Activated CD4-positive, alpha-beta memory T cell treated with anti-CD3 and anti-CD28 coated beads for 36 hours (primary cell): ENCODE data around the gene CACYBP. TPM values are rescaled to one million over a fixed set of nuclear protein-coding genes. Genes with fewer than 3 reads are reported as not detected.
"Not testable (repeated sequence)": the region's sequence is repeated elsewhere in the genome, so short reads cannot be mapped to it uniquely, and the experiment has no call there.

Experiments
- CTCF ChIA-PET: fragments of 350-600 bp; sonication (Branson Sonifier 250); formaldehyde crosslinking; loops from one replicate; lab custom pipeline; 2021; ENCODE audit warnings: antibody characterized with exemption, inconsistent platforms; lab: Charles Lee
- POLR2A ChIA-PET: fragments of 350-600 bp; sonication (Branson Sonifier 250); formaldehyde crosslinking; loops from one replicate; lab custom pipeline; 2021; ENCODE audit warnings: antibody characterized with exemption; lab: Charles Lee
- DNase-seq: peaks from one replicate; pipeline ENCODE4 v3.0.0-alpha.2; 2020
- H3K27ac Mint-ChIP-seq: one replicate; pipeline ENCODE4 v1.8.0; 2021; ENCODE audit warnings: mixed read lengths
- H3K27me3 Mint-ChIP-seq: one replicate; pipeline ENCODE4 v1.8.0; 2021; ENCODE audit warnings: mixed read lengths
- H3K36me3 Mint-ChIP-seq: one replicate; pipeline ENCODE4 v1.8.0; 2021; ENCODE audit warnings: mixed read lengths
- H3K4me1 Mint-ChIP-seq: one replicate; pipeline ENCODE4 v1.8.0; 2021; ENCODE audit warnings: low read depth, mixed read lengths
- H3K4me3 Mint-ChIP-seq: one replicate; pipeline ENCODE4 v1.8.0; 2021; ENCODE audit warnings: mild to moderate bottlenecking, mixed read lengths
- H3K9me3 Mint-ChIP-seq: one replicate; pipeline ENCODE4 v1.8.0; 2021; ENCODE audit warnings: mixed read lengths
- intact Hi-C: fragments of 100-400 bp; cut with micrococcal nuclease; formaldehyde crosslinking; loops from one replicate; pipeline ENCODE4 v1.15.1; 2023
- total RNA-seq, 2 experiments: library from RNA; stranded (reverse); gene quantifications; one replicate each; pipeline ENCODE4 v1.2.3, GENCODE V29; 2021

CACYBP gene
- total RNA-seq, 2 experiments from 2014 or later, result 399 to 409 TPM

DNA sequence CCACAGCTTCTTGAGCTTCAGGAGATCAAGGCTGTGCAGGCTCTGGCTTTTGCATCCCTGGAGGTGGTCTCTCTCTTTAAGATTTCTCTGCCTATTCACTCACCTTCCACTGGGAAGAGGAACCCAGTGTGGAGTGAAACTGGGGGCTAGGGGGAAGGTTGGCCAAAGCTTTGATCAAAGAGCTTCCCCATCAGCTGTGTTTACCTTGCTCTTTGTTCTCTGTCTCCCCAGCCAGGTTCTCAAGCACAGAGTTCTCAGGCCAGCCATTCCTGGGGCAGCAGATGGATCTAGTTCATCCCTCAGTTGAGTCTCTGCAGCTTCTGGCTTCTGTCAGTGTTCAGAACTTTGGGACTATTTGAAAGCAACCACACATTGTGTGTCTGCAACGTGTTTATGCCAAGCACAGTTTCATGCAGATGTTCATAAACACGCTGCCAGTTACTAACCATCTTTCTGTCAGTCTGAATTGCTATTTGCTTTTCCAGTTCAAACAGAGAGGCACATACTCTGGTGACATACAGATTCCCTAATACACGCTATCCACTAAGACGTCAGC lies 40.7 kb downstream of the CACYBP start:
- H3K27me3 Mint-ChIP-seq, result peaks cover 2% of the 10 kb centered on the region
- no peaks in the 10 kb centered on the region for H3K4me1 Mint-ChIP-seq
- intact Hi-C loops, result no loop called here
- H3K9me3 Mint-ChIP-seq, result no peaks in the 10 kb centered on the region
- no peaks in the 10 kb centered on the region for H3K36me3 Mint-ChIP-seq
- no peak overlapping the region for H3K27ac Mint-ChIP-seq
- DNase-seq, result no peak
- ChIA-PET CTCF (interaction anchor here (1.5 to 1.7 kb wide), 2 partner anchors 11 to 85 kb away, joined by 5 read pairs; no protein-coding TSS in a partner anchor), POLR2A (interaction anchor here (0.5 kb wide), 1 partner anchor 42 kb away, joined by 3 read pairs; no protein-coding TSS in a partner anchor)
- no peak overlapping the region for H3K4me3 Mint-ChIP-seq

GRCh38 chr1:175042650-175043049 lies 42.9 kb downstream of the CACYBP start:
- ChIA-PET CTCF (interaction anchor here (1.0 to 1.1 kb wide), 2 partner anchors 83 to 109 kb away, joined by 3 read pairs; no protein-coding TSS in a partner anchor), POLR2A (no interaction called here)
- DNase-seq, result no peak
- Mint-ChIP-seq H3K4me3 (no peak overlapping the region), H3K36me3 (no peaks in the 10 kb centered on the region), H3K9me3 (no peaks in the 10 kb centered on the region), H3K4me1 (no peaks in the 10 kb centered on the region), H3K27me3 (peaks cover 2% of the 10 kb centered on the region), H3K27ac (no peak overlapping the region)
- intact Hi-C loops, result no loop called here

- peaks cover 4% of the 10 kb centered on the region for H3K27me3 Mint-ChIP-seq
- H3K4me1 Mint-ChIP-seq, result no peaks in the 10 kb centered on the region
- no peak overlapping the region for H3K4me3 Mint-ChIP-seq
- ChIA-PET CTCF (no interaction called here), POLR2A (no interaction called here)
- H3K9me3 Mint-ChIP-seq, result no peaks in the 10 kb centered on the region
- no peaks in the 10 kb centered on the region for H3K36me3 Mint-ChIP-seq
- intact Hi-C loops, result no loop called here
- no peak overlapping the region for H3K27ac Mint-ChIP-seq
- DNase-seq, result no peak
These were observed 44.1 kb downstream of the CACYBP start for GRCh38 chr1:175043824-175044223.

DNA sequence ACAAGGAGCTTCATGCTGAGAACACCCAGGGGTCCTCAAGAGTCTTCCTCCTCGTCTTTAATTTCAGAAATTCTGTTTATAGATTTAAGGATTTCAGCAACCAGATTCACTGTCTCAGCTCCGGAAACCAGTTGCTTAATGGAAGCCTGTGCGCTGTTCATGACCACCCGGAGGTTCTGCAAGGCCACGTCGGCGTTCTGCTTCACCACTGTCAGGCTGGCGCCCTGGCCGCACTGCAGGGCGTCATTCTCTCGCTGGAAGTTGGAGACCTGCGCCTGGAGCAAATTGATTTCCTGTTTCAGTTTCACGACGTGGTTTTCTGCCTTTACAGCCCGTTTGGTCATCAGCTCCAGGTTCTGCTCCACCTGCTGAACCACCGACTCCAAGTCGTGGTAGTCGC lies 44.8 kb downstream of the CACYBP start:
- DNase-seq, CTCF ChIA-PET, POLR2A ChIA-PET, H3K9me3 Mint-ChIP-seq, H3K4me1 Mint-ChIP-seq, intact Hi-C loops, H3K27ac Mint-ChIP-seq, H3K27me3 Mint-ChIP-seq, H3K4me3 Mint-ChIP-seq, H3K36me3 Mint-ChIP-seq: not testable (repeated sequence)

DNA sequence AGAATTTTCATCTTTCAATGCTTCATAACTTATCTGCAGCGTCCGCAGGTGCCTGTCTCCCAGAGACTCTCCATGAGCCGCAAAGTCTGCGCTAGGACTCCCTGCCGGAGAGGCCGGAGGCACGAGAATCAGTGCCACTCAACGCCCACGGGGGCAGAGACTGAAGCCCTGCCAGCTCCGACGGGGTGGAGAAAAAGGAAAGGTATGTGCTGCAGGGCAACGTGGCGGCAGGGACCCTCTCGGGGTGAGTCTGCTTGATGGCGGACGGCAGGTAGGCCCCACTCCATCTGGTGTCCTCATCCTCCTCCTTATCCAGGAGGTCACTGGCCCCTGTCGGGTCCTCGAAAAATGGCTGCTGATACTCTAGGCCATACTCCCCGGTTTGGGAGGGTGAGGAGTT lies 45.4 kb downstream of the CACYBP start:
- Mint-ChIP-seq H3K36me3 (no peaks in the 10 kb centered on the region), H3K4me1 (no peaks in the 10 kb centered on the region), H3K27me3 (peaks cover 12% of the 10 kb centered on the region), H3K4me3 (no peak overlapping the region), H3K9me3 (no peaks in the 10 kb centered on the region), H3K27ac (no peak overlapping the region)
- ChIA-PET CTCF (no interaction called here), POLR2A (no interaction called here)
- no peak for DNase-seq
- intact Hi-C loops, result no loop called here

DNA sequence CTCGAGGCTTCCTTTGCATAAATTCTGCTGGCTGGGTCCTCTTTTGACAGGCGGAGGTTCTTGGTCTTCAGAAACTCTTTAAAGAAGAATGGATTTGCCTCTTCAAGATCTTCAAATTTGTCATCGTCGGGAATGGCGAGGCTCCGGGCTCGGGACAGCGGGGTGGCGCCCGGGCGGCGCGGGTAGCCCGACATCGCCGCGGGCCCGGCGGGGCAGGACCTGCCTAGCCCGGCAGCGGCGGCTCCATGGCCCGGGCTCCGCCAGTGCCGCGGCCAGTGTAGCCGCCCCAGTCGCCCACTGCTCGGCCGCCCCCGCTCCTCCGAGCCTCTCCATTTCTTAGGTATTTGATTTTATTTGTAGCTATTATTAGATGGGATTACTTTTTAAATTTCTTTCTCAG lies 45.8 kb downstream of the CACYBP start:
- ChIA-PET CTCF (no interaction called here), POLR2A (no interaction called here)
- Mint-ChIP-seq H3K27ac (no peak overlapping the region), H3K36me3 (no peaks in the 10 kb centered on the region), H3K9me3 (no peaks in the 10 kb centered on the region), H3K4me3 (no peak overlapping the region), H3K27me3 (peaks cover 15% of the 10 kb centered on the region), H3K4me1 (no peaks in the 10 kb centered on the region)
- intact Hi-C loops, result no loop called here
- DNase-seq, result no peak

- ChIA-PET POLR2A (no interaction called here), CTCF (interaction anchor here (1.4 kb wide), 1 partner anchor 95 kb away, joined by 5 read pairs; no protein-coding TSS in a partner anchor)
- Mint-ChIP-seq H3K27ac (no peak overlapping the region), H3K27me3 (peaks cover 23% of the 10 kb centered on the region), H3K9me3 (no peaks in the 10 kb centered on the region), H3K4me3 (no peak overlapping the region), H3K4me1 (no peaks in the 10 kb centered on the region), H3K36me3 (no peaks in the 10 kb centered on the region)
- DNase-seq, result no peak
- intact Hi-C loops, result no loop called here
These were observed 51.2 kb downstream of the CACYBP start for GRCh38 chr1:175050992-175051391.

DNA sequence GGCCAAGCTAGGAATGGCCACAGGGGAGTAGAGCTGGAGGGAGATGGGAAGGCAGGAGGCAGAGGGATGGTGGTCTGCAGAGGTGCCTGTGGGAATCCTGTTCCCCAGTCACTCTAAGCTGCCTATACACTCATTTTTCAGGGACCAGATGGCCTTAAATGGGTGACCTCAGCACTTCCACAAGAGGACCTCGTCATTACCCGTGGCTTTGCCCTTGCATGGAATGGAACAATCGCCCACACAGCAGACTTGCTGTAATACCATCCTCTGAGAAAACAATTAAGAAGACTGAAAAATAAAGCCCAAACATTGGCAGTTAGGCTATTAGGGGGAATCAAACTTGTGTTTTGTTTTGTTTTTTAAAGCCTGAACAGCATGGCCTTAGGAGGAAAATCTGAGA lies 55.0 kb downstream of the CACYBP start:
- Mint-ChIP-seq H3K27ac (no peak overlapping the region), H3K4me1 (no peaks in the 10 kb centered on the region), H3K4me3 (no peak overlapping the region), H3K9me3 (no peaks in the 10 kb centered on the region), H3K27me3 (peaks cover 18% of the 10 kb centered on the region), H3K36me3 (no peaks in the 10 kb centered on the region)
- intact Hi-C loops, result no loop called here
- DNase-seq, result no peak
- POLR2A ChIA-PET, result interaction anchor here (0.6 kb wide), 1 partner anchor 283 kb away, joined by 3 read pairs; no protein-coding TSS in a partner anchor
- CTCF ChIA-PET, result no interaction called here

Other genes starting within 250 kb of the CACYBP start
- gene MRPS14, start 23.5 kb downstream of the CACYBP start, total RNA-seq, result 10 to 100 TPM; 44.7 to 47.6 TPM
- gene TNN, start 67.9 kb downstream of the CACYBP start, total RNA-seq, result under 1 TPM in 1 of 2 experiments, not detected in 1; 0.05 TPM
- 10 to 100 TPM; 32.9 to 34.5 TPM for gene KIAA0040, start 192.8 kb downstream of the CACYBP start, total RNA-seq